ENCODE results near the gene KRTAP4-7. TPM values are rescaled to one million over a fixed set of nuclear protein-coding genes. Genes with fewer than 3 reads are reported as not detected.
"Not testable (repeated sequence)": the region's sequence is repeated elsewhere in the genome, so short reads cannot be mapped to it uniquely, and the experiment has no call there.

KRTAP4-7 gene
- total RNA-seq, 2 experiments from 2014 or later, result not detected

DNA sequence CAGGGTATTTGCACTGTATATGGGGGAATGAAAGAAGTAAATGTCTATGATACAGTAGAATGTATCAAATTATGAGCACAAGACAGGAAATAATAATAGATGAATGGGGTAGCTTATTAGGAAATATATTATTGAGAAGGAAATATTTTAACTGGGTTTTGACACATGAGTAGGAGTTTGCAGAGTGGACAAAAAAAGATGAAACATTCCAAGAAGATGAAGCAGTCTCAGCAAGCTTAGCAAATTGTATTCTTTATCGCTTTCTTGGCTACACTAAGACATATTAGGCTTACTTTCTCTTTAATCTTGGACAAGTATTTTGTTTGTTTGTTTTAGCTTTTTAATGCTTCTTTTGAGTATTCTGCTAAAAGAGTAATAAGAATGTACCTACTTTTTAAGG is 19.9 kb downstream of the KRTAP4-7 start:
- Histone ChIP-seq H3K36me3 (ENCODE audit: insufficient read depth, low read length) (no peaks in the 10 kb centered on the region), H3K9me3 (ENCODE audit: low read length) (no peaks in the 10 kb centered on the region), H2AFZ (ENCODE audit: low read length) (no peak overlapping the region), H3K4me1 (ENCODE audit: insufficient read depth, low read length, poor library complexity, severe bottlenecking) (no peaks in the 10 kb centered on the region), H3K9me2 (ENCODE audit: insufficient read depth, low read length) (no peaks in the 10 kb centered on the region), H3K27ac (ENCODE audit: low read depth, low read length, poor library complexity, severe bottlenecking) (no peak overlapping the region), H4K20me1 (ENCODE audit: insufficient read depth, low read length) (no peaks in the 10 kb centered on the region), H3K79me2 (ENCODE audit: insufficient read depth, low read depth, low read length) (no peaks in the 10 kb centered on the region), H3K4me3 (ENCODE audit: low read depth, low read length, poor library complexity, severe bottlenecking) (no peak overlapping the region), H3K4me2 (ENCODE audit: low read length) (no peak overlapping the region)
- BruUV-seq (replicated peaks), result no TSS peak
- POLR2A ChIA-PET, result no interaction called here
- TF ChIP-seq, protein P1, sequence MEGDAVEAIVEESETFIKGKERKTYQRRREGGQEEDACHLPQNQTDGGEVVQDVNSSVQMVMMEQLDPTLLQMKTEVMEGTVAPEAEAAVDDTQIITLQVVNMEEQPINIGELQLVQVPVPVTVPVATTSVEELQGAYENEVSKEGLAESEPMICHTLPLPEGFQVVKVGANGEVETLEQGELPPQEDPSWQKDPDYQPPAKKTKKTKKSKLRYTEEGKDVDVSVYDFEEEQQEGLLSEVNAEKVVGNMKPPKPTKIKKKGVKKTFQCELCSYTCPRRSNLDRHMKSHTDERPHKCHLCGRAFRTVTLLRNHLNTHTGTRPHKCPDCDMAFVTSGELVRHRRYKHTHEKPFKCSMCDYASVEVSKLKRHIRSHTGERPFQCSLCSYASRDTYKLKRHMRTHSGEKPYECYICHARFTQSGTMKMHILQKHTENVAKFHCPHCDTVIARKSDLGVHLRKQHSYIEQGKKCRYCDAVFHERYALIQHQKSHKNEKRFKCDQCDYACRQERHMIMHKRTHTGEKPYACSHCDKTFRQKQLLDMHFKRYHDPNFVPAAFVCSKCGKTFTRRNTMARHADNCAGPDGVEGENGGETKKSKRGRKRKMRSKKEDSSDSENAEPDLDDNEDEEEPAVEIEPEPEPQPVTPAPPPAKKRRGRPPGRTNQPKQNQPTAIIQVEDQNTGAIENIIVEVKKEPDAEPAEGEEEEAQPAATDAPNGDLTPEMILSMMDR (conservative IDR thresholded peaks at IDR 0.05; ENCODE audit: low read length), result no peak
- TF ChIP-seq EZH2phosphoT487 (IDR thresholded peaks at IDR 0.05; ENCODE audit: borderline replicate concordance, low read depth, low read length), result no peak
- DNase-seq (ENCODE audit: low spot score), result no peak
- CTCF ChIA-PET (ENCODE audit: unreplicated experiment), result no interaction called here
- intact Hi-C loops (cut with micrococcal nuclease; ENCODE audit: unreplicated experiment), result no loop called here

DNA sequence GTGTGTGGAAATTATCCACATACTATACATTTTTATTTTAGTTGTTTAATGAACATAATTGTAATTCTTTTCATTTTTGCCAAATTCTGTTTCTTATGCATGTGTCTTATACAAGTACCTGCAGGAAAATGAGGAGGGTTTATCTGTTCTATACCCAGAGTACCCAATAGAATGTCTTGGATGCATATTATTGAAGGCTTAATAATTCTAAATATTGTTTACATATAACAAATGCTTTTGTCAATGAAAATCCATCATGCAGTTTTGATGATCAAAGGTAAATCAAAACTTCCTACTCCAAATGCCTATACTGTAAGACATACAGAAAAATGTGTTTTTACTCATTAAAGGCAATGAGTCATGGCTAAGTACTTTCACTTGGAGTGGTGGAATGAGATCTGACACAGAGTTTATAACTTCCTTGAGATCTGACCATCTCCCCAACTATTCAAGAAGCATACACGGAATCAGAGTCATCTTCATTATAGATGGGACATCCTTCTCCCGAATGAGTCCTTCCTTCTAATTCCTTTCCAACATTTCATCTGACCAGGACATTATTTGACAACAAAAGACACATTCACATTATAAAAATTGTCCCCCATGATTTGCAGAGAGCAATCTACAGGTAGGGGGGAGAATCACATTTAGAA is 20.6 kb downstream of the KRTAP4-7 start:
- H3K79me2 ChIP-seq (ENCODE audit: insufficient read depth, low read depth, low read length); intact Hi-C loops (cut with micrococcal nuclease; ENCODE audit: unreplicated experiment); H2AFZ ChIP-seq (ENCODE audit: low read length); H3K9me2 ChIP-seq (ENCODE audit: insufficient read depth, low read length); H3K4me1 ChIP-seq (ENCODE audit: insufficient read depth, low read length, poor library complexity, severe bottlenecking); H4K20me1 ChIP-seq (ENCODE audit: insufficient read depth, low read length); H3K36me3 ChIP-seq (ENCODE audit: insufficient read depth, low read length); DNase-seq (ENCODE audit: low spot score); H3K4me3 ChIP-seq (ENCODE audit: low read depth, low read length, poor library complexity, severe bottlenecking); CTCF ChIA-PET (ENCODE audit: unreplicated experiment); BruUV-seq (replicated peaks); H3K9me3 ChIP-seq (ENCODE audit: low read length); POLR2A ChIA-PET; H3K4me2 ChIP-seq (ENCODE audit: low read length); H3K27ac ChIP-seq (ENCODE audit: low read depth, low read length, poor library complexity, severe bottlenecking): not testable (repeated sequence)

DNA sequence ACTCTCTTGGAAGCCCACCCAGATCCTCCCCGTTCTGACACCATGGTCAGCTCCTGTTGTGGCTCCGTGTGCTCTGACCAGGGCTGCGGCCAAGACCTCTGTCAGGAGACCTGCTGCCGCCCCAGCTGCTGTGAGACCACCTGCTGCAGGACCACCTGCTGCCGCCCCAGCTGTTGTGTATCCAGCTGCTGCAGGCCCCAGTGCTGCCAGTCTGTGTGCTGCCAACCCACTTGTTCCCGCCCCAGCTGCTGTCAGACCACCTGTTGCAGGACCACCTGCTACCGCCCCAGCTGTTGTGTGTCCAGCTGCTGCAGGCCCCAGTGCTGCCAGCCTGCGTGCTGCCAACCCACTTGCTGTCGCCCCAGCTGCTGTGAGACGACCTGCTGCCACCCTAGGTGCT is 21.4 kb downstream of the KRTAP4-7 start, which contains the start of gene KRTAP4-9:
TSS of gene KRTAP4-9 (plus strand) at position 43 of the 400 bp plus-strand sequence. CDS start at position 43, 0 bp downstream.
- H3K36me3 ChIP-seq (ENCODE audit: insufficient read depth, low read length); POLR2A ChIA-PET; H3K79me2 ChIP-seq (ENCODE audit: insufficient read depth, low read depth, low read length); H3K27ac ChIP-seq (ENCODE audit: low read depth, low read length, poor library complexity, severe bottlenecking); H3K9me2 ChIP-seq (ENCODE audit: insufficient read depth, low read length); CTCF ChIA-PET (ENCODE audit: unreplicated experiment); H3K9me3 ChIP-seq (ENCODE audit: low read length); H4K20me1 ChIP-seq (ENCODE audit: insufficient read depth, low read length); H2AFZ ChIP-seq (ENCODE audit: low read length); H3K4me2 ChIP-seq (ENCODE audit: low read length); H3K4me3 ChIP-seq (ENCODE audit: low read depth, low read length, poor library complexity, severe bottlenecking); intact Hi-C loops (cut with micrococcal nuclease; ENCODE audit: unreplicated experiment); H3K4me1 ChIP-seq (ENCODE audit: insufficient read depth, low read length, poor library complexity, severe bottlenecking); BruUV-seq (replicated peaks); DNase-seq (ENCODE audit: low spot score): not testable (repeated sequence)

Measured in OCI-LY7 (cell line).